Measurements from ENCODE around the gene N4BP2L1.
"Not testable (repeated sequence)": the region's sequence is repeated elsewhere in the genome, so short reads cannot be mapped to it uniquely, and the experiment has no call there.

Gene N4BP2L1

DNA sequence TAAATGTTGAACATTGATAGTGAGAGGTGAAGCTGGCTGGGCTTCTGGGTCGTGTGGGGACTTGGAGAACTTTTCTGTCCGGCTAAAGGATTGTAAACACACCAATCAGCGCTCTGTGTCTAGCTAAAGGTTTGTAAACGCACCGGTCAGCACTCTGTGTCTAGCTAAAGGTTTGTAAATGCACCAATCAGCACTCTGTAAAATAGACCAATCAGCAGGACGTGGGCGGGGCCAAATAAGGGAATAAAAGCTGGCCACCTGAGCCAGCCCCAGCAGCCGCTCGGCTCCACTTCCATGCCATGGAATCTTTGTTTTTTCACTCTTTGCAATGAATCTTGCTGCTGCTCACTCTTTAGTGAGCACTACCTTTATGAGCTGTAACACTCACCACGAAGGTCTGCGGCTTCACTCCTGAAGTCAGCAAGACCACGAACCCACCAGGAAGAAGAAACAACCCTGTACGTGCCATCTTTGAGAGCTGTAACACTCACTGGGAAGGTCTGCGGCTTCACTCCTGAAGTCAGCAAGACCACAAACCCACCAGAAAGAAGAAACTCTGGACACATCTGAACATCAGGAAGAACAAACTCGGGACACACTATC lies 77.0 kb downstream of the N4BP2L1 start:
- not testable (repeated sequence) for H3K27ac ChIP-seq (ENCODE audit: low read depth, low read length); H2AFZ ChIP-seq (ENCODE audit: low read length, unreplicated experiment); H3K4me3 ChIP-seq (ENCODE audit: low read depth, low read length); H3K4me1 ChIP-seq (ENCODE audit: control insufficient read depth, insufficient read depth, low read length, unreplicated experiment); H3K27me3 ChIP-seq (ENCODE audit: insufficient read depth, low read length); H3K79me2 ChIP-seq (ENCODE audit: control insufficient read depth, insufficient read depth, low read length, unreplicated experiment)
- peaks cover 36% of the 10 kb centered on the region for H3K36me3 ChIP-seq (ENCODE audit: insufficient read depth, low read length)

Data from ACC112 (cell line).